Measurements from ENCODE around the gene TMUB1. TPM values are rescaled to one million over a fixed set of nuclear protein-coding genes. Genes with fewer than 3 reads are reported as not detected.
A peak's percentile ranks its signal among the peaks of the same experiment; 100 is the strongest.
"Not testable (repeated sequence)": the region's sequence is repeated elsewhere in the genome, so short reads cannot be mapped to it uniquely, and the experiment has no call there.

TMUB1 gene
- total RNA-seq, 1 donor from 2014 or later, result 34.9 TPM

DNA sequence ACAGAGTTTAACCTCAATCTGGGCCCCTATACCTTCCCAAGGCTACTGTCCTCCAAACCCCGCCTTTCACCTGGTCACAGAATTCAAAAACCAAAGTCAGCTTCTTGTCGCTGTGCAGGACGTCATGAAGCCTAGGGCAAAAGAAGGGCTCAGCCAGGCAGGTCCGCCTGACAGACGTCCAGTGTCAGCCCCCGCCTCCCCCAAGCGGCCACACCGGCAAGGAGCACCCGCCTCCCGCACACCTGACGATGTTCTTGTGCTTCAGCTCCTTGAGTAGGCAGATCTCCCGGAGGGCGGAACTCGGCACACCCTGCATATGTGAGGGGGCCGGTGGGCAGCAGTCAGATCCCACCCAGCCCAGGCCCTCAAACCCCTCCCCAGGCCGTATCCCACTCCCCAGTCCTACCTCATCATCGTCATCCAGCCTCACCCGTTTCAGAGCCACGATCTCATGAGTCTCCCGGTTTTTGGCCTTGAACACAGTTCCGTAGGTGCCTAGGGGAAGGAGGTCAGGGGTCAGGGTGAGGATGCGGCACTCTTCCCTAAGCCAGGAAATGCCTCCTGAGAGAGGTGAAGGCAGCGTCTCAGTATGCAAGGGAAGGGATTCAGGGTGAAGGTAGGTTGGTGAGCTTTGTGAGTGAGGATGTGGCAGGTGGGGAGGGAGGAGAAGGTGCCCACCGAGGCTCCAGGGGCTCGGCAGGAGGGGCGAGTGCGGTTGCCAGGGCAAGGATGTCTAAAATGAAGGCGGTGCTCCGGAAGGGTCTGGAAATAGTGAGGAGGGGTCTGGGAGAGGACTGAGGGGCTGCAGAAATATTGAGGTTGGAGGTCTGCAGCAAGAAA lies 26.4 kb downstream of the TMUB1 start:
- no peak for DNase-seq (ENCODE audit: low read depth)

DNA sequence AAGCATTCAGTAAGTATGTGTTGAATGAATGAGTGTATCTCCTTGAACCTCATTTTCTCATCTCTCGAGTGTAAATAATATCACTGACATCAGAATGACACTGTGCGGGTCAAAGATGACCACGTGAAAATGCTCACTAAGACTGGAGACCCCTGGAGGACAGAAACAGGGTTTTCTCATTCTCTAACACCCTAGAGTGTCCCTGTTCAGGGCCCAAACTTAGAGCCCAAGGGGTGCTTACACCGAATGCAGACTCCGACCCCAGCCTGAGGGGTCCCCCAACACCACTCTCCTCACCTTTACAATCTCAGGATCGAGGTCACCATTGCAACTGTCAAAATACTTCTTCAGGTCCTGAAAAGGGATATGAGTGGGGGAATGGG lies 27.0 kb downstream of the TMUB1 start:
- DNase-seq (ENCODE audit: low read depth), result no peak

DNA sequence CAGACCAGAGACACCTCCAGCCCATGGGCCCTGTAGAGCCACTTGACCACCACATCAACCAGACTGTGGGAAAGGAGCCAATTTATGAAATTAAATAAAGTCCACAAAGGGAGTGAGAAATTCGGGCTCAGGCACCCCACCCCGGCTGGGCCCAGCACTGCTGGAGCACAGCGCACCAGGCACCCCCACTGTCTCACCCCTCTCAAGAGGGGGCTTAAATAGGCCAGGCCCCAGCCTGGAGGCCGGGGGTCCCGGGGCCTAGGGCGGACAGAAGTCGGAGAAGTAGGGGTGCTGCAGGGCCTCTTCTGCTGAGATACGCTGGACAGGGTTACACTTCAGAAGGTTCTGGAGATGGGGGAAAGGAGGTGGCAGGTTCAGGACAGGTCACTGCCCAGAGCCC lies 29.5 kb downstream of the TMUB1 start:
- DNase-seq (ENCODE audit: low read depth), result no peak

- DNase-seq (ENCODE audit: low read depth), result no peak
These were observed 30.2 kb downstream of the TMUB1 start for GRCh38 chr7:151053096-151053495.

DNA sequence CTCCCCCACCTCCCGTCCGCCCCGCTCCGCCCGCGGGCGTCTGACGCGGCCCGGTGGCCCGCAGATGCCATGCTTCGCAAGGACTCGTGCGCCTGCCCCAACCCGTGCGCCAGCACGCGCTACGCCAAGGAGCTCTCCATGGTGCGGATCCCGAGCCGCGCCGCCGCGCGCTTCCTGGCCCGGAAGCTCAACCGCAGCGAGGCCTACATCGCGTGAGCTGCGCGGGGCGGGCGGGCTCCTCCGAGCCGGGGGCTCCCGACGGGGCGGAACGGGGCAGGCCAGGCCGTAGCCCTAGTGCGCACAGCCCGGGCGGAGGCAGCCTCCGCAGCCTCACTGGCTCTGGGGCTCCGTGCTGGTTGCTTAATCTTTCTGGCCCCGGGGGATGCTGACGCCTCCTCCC lies 32.2 kb downstream of the TMUB1 start:
- peak; percentile 25 for DNase-seq (ENCODE audit: low read depth)

- no peak for DNase-seq (ENCODE audit: low read depth)
These were observed 34.3 kb downstream of the TMUB1 start for GRCh38 chr7:151048911-151049463.

DNA sequence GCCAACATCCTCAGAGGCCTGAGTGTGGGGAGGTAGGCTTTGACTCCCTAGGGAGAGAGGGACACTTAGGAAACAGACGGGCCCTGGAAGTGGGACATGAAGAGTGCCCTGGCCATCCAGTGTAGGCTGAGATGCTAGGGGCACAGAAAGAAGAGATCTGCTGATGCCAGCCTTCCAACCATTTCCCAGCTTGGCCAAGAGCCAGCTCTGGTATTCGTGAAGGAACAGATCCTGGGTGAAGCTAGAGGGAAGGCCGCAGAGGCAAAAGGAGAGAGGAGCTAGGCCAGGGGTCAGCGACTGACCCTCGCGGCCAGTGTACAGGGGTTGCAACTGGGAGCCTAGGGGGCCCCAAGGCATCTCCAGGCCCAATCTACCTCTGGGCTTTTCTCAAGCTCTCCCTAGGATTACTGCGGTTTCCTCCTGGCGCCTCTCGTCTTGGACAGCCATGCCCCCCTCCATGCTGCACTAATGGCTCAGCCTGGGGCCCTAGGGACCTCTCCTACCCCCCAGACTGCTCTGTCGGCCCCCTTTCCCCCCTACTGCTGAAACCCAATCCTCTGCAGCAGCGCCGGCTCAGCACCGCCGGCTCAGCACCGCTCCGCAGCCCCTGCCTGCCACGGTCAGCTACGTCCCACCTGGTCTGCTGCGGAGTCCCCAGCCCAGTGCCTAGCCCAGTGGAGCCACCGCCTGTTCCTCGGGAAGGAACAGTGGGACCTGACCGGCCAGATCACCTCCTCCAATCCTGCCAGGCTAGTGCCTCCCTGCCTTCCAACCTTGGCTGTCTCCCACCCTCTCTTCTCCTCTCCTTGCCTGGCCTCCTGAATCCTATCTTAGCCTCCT lies 35.1 kb downstream of the TMUB1 start, which contains the start of gene ASIC3:
TSS of gene ASIC3 (plus strand) at position 556 of the 840 bp plus-strand sequence. CDS start 355 bp downstream, outside the sequence.
- DNase-seq (ENCODE audit: low read depth), result no peak

- peak; percentile 21 for DNase-seq (ENCODE audit: low read depth)
These were observed 36.4 kb downstream of the TMUB1 start for GRCh38 chr7:151046603-151047573.

- no peak for DNase-seq (ENCODE audit: low read depth)
These were observed 37.3 kb downstream of the TMUB1 start for GRCh38 chr7:151045967-151046366.

GRCh38 chr7:151045262-151045661 lies 38.0 kb downstream of the TMUB1 start:
- DNase-seq (ENCODE audit: low read depth), result no peak

DNA sequence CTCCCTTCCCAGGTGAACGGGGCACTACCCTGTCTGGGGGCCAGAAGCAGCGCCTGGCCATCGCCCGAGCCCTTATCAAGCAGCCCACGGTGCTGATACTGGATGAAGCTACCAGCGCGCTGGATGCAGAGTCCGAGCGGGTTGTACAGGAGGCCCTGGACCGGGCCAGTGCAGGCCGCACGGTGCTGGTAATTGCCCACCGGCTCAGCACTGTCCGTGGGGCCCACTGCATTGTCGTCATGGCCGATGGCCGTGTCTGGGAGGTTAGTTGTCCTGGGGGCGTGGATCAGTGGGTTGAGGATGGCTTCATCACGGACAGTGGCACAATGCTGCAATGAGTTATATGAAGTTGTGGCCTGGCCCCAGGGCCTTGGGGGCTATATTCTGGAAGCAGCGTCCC lies 39.3 kb downstream of the TMUB1 start:
- no peak for DNase-seq (ENCODE audit: low read depth)

- not testable (repeated sequence) for DNase-seq (ENCODE audit: low read depth)
These were observed 39.8 kb downstream of the TMUB1 start for GRCh38 chr7:151043449-151043848.

DNA sequence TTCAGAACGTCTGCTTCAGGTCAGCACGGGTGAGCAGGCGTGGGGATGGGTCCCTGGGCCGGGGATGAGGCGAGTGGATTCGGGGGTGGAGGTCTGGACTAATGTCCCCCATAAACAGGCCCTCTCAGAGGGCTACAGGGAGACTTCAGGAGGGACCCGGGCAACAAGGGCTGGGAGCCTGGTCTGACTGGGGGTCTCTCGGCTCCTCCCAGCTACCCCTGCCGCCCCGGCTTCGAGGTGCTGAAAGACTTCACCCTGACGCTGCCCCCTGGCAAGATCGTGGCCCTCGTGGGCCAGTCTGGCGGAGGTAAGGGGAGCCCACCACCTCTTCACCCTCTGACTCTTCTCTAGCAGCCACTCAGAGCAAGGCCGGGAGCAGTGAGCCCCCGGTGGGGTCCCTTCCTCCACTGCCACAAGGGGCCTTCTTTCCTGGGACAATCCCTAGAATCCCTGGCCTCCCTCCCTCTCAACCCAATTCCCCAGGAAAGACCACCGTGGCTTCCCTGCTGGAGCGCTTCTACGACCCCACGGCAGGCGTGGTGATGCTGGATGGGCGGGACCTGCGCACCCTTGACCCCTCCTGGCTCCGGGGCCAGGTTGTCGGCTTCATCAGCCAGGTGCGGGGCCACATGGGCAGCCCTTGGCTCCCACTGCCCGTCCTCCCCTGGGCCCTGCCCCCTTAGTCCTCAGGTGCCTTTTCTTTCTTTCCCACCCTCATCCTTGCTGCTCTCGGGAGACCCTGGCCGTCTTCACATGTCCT lies 42.5 kb downstream of the TMUB1 start:
- DNase-seq (ENCODE audit: low read depth), result no peak

DNA sequence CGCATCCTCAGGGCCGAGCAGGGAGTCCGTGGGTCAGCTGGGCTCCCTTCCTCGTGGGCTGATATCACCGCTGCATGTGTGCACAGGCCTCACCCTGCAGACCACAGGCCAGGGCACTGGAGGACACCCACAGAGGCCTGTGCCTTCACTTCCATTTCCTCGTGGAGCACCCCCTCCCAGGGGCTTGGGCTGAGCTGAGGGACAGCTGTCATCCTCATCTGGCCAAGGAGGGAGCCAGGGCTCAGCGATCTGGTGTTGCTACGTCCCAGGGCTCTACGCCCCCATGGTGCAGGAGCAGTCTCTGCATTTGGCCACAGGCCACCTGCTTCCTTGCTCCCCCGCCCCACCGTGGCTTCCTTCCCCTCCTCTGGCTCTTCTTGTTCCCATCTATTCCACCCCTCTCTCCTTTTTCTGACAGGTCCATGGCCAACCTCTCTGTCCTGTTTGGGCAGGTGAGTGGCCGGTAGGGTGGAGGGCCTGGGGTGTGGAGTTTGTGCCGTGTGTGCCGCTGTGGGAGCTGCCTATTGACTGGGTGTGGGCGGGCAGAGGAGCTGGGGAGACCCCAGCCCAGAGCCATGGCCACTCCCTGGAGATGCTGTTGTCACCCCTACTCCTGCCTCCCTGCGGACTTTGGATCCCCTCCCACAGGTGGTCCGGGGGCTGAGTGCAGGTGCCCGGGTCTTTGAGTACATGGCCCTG lies 43.3 kb downstream of the TMUB1 start:
- no peak for DNase-seq (ENCODE audit: low read depth)

DNA sequence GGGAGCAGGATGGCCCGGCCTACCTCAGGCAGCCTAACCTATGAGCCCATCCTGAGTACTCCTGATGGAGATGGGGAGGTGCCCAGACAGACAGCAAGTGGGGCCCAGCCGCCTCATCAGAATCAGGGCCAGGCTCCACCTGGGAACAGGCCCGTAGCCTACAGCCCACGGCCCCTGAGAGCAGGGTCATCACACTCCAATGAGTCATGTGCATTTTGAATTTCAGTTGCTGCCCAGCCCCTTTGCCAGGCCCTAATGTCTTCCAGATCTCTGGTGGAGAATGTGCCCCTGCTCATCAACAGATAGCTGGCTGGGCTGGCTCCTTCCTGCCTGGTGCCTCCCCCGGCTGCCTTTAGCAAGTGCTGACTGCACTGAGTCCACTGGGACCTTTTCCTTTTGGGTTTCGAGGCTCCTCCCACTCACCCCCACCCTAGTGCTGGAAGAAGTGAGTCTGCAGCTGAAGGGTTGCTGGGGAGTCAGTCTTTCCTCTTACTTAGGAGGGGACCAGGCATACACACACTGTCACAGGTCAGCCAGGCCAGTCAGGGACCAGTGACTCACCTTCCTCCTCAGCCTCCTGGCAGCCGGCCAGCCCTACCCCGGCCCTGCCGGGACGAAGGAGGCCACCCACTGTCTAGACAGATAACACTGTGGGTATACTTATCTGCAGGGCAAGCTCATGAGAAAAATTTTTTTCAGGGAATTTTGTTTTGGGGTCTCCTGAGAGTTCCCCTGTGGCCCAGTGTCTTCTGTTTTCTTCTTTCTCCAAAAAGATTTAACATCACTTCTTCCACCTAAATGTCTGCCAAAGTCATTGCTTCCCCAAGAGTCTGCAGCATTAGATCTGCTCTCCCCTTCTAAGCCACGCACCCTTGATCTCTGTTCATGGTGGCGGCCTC lies 44.1 kb downstream of the TMUB1 start:
- peak; percentile 88 for DNase-seq (ENCODE audit: low read depth)

DNA sequence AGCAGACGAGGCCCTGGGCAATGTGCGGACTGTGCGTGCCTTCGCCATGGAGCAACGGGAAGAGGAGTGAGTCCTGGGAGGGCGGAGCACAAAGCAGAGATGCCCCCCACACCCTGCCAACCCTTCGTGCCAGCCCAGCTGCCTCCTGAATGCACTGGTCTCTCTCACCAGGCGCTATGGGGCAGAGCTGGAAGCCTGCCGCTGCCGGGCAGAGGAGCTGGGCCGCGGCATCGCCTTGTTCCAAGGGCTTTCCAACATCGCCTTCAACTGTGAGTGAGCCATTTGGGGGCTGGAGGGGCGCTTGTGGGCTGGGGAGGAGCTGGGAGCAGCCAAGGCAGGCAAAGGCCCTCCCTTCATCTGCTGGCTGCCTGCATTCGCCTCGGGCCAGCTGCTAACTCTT lies 47.4 kb downstream of the TMUB1 start:
- DNase-seq (ENCODE audit: low read depth), result no peak

DNA sequence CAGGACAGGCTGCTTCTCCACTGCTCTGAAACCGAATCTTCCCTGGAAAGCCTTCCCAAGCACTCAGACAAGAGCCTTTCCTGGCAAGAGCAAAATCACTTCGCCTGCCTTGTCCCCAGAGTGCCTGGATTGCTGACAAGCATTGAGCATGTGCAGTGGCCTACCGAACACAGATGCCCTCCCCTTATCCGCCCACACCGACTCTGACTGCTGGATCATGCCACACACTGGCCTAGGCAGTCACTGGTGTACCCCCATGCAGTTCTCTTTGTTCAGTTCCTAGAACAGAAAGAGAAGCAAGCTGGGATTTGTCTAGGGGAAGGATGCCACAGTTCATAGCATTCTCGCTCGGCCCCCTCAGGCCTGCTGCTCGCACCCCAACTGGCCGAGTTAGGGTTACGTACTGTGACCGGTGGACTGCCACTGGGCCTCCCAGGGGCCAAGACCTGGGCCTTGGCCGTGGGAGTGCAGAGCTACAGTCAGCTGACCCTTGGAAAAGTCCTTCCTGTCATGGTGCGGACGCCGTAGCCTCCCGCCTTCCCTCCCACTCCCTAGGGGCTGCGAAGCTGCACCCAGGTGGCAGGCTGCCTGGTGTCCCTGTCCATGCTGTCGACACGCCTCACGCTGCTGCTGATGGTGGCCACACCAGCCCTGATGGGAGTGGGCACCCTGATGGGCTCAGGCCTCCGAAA lies 48.1 kb downstream of the TMUB1 start:
- DNase-seq (ENCODE audit: low read depth), result no peak

- DNase-seq (ENCODE audit: low read depth), result no peak
These were observed 48.8 kb downstream of the TMUB1 start for GRCh38 chr7:151034312-151035025.

Measured in renal cortical epithelial cell (primary cell).